Measurements from ENCODE around the gene LZTFL1.

LZTFL1 gene

DNA sequence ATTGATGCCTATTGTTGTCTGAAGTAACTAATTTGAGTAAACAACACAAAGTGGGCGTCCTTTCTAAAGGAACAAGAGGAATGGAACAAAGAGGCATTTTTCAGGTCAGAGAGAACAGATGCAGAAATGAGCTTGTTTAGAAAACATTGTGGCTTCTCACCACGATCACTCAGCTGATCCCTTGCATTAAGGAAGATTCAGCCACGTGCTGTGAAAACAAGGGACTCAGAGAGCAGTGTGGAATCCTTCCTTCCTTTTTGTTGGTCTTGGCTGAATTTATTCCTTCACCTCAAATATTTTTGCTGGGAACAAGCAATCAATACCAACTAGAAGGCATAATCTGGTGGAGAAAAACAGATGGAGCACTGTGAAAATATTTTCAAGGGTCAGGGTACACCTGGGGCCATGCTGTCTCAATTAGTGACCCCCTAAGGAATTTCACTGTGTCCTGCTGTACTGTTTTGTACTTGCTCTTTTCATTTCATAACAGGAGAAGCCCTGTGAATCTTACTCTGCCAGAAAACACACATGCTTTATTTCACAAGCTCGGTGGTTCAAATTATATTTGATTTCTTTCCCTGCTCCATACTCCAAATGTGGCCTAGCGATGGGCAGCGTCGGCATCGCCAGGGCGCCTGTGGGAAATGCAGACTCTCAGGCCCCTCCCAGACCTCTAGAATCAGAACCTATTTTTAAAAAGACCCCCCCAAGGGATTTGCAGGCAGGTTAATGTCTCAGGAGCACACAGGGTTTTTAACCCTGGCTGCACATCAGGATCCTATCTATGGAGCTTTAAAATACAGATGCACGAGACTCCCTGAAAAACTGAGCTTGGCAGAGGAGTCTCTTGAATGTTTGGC lies 34.0 kb downstream of the LZTFL1 start:
- FAIRE-seq, result no peak

DNA sequence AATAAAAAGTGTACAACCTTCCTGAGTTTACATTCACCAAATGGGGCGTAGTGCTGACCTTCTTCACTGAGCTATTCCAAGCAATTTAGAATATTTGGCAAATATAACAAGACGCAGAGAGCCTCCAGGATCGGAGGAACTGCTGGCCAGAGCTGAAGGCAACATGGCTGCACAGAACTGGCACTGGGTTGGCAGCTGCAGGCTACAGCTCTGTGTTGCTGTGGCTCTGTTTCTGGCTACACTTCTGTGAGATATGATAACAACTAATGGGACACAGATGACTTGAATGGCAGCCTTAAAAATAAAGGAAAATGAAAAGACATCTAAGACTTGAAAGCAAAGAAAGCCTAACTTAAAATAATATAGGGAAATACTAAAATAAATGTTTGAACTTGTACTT lies 34.8 kb downstream of the LZTFL1 start:
- no peak for FAIRE-seq

DNA sequence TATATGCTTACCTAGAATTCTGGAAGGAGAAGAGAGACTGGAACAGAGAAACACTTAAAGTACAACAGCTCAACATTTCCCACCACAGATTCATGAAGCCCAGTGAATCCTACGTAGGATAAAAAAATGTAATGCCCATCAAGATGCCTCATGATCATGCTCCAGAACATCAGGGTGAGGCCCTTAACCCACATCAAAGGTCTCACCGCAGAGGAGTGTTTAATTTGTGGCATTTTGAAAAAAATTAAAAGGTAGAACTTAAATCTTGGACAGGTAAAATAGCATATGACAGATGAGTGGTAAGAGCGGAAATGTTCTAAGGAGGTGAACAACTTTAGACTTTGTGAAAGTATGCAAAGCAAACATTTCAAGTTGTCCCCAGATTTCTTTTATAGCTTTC lies 35.8 kb downstream of the LZTFL1 start:
- FAIRE-seq, result no peak

DNA sequence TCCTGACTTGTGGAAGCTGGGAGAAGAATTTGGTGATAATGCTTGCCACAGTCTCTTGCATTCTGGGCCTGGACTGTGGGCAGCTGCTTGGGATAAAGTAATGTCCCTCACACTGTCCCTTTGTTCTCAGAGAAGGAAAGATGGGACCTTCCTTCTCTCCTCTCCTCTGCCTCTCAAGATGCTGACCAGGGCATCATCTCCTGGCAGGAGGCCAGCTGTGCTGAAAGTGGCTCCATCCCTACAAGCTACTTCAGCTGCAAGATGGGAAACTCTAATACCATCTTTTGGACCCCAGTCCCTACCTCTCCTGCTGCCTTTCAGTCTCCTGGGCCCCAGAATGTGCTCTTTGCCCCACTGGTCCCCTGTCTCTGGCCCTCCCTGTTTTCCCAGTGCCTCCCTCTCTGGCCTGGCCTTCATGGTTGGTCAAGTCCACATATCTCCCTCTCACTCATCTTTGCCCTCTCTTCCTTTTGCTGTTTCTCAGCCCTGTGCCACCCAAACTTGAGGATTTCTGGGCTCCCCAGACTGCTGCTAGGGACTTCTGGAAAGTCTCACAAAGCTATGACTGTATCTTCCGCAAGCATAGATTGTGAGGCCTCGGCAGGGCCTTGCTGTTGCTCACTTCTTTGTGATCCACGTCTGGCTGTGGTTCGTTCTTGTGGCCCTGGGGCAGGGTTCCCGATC lies 38.5 kb downstream of the LZTFL1 start:
- FAIRE-seq, result no peak

DNA sequence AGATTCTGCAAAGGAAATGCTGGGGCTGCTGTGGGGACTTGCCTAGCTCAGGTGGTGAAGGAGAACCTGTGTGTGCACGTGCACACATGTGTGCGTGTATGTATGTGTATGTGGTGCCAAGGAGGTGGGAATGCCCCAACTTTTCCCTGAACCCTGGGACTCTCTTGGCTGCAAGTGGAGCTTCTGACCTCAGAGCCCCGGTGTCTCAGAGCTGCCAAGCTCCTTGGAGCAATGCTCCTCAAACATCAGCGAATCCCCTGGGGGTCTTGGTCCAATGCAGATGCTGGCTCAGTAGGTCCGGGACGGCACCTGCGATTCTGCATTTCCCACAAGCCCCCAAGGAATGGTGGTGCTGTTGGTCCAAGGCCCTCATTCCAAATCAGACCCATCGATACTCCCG lies 39.8 kb downstream of the LZTFL1 start:
- no peak for FAIRE-seq

DNA sequence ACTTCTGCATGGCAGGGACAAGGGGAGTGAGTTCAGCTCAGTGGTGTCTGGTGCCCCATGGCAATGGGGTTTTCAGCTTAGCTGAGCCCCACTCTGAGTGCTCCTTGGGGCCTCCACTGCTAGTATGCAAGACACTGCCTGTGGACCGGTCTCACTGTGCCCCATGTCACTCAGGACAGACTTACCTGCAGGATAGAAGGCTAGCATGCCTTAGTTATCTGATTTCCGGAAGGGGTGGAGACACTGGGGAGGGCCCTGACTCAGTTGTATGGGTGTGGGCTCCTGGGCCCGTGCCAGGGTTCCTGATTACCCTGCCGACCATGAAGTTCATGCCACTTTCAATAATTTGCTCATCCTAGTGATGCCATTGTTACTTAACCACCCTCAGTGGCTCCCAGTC lies 41.3 kb downstream of the LZTFL1 start:
- no peak for FAIRE-seq

DNA sequence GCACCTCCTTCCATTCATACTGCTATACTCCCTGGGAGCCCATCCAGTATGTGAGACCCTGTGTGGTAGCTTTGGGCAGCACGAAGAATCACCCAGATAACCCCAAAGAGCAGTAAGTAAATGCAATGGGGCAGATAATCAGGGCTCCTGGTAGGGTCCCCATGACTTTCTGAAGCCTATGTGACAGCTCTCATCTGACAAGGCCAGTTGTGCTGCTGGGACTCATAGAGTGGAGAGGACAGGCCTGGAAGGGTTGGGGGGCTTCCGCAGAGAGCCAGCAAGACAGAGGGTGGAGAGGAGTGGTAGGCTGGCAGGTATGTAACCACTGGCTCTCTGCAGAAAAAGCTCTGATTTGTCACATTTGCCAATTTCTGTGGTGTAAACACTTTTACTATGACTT lies 42.3 kb downstream of the LZTFL1 start:
- FAIRE-seq, result no peak

DNA sequence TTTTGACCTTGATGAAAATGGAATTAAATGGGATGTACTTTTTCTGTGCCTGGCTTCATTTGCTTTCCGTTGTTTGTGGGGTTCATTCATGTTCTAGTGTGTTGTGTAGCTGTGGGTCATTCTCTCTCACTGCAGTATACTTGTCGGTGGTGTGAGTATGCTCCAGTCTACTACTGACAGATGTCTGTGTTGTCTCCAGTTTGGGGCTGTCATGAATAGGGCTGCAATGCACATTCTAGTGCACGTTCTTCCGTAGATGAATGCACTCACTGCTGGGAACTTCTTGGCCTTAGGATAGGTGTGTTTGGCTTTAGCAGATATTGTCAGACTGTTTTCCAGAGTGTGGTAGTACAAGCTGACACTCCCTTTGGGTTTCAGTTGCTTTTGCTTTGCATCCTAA lies 43.9 kb downstream of the LZTFL1 start:
- FAIRE-seq, result no peak

DNA sequence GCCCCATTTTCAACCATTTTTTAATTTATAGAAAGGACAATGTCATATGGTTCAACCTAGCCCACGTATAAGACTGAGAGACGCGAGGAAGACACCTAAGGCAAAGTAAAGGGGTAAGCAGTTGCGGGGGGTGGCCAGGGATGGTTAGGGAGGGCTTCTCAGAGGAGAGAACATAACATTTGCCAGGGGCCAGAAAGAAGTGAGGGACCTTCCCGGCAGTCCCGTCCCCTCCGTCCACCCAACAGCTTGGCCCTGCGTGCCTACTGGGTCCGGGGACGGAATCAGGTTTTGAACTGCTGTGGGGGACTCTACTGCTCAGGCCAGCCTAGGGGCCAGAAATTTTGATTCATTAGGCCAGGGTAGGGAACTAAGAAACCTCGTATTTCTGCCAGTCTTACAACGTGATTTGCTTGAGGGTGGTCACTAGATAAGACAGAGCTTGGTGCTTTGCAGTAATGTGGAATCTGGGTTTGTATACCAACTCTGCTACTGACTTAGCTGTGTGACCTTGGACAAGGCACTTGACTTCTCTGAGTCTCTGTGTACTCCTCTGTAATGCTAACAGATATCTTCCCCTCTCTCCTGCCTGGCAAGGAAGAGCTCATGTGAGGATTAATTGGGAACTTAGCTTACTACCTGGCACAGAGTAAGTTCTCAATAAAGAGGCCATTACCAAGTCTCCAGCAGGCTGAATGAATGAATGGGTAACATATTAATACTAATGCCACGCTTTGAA lies 44.8 kb downstream of the LZTFL1 start:
- no peak for FAIRE-seq

DNA sequence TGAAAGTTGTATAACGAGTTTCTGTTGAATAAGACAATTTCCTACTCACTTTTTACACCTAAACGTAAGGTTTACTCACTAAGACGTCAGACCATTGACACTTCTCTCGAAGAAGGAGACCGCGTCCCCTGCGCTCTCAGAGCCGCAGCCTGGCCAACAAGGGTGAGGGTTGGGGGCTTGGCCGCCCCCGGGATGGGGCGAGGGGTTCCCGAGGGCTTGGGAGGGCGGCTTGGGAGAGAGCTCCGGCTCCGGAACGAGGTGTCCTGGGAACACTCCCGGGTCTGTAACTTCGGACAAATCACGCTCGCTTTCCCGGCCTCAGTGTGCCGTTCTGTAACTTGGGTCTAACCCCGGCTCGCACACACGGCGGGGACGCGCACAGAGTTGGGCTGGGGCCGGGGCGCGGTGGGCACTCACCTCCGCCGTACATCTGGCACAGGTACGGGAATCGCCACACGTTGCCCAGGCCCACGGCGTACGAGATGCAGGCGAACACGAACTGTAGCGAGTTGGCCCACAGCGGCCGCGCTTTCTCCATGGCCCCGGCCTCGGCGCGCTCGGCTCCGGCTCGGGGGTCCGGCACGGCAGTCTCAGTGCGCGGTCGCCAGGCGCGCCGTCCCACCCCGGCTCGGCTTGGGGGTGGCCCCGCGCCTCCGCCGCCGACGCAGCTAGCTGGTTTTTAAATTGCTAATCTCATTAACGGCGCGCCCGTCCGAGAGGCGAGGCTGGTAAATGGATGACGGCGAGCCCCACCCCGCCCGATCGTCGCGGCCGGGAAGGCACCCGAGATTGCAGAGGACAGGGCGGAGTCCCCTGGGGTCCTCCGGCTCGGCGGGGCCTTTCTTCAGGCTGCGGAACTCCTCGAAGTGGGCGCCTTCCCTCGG lies 45.8 kb downstream of the LZTFL1 start, which contains the start of gene SLC6A20:
Gene SLC6A20 (minus strand): TSS at position 655 of the 884 bp plus-strand sequence. CDS start 117 bp downstream, at position 538.
- FAIRE-seq, result no peak

DNA sequence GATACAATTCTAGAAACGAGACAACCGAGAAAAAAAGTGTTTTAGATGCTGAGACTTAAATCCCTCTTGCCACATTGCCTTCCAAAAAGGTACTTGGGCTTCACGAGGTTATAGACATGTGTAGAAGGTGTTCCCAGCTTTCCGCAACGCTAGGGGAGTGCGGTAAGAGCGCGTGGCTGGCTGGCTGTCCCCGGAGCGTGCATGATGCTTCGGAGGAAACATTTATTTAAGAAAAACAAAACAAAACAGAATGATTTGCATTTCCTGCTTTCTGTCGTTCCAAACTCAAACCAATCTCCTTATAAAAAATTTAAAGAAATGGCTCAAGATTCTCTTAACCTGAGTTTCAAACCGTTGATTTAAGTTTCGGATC lies 46.4 kb downstream of the LZTFL1 start:
- no peak for FAIRE-seq

DNA sequence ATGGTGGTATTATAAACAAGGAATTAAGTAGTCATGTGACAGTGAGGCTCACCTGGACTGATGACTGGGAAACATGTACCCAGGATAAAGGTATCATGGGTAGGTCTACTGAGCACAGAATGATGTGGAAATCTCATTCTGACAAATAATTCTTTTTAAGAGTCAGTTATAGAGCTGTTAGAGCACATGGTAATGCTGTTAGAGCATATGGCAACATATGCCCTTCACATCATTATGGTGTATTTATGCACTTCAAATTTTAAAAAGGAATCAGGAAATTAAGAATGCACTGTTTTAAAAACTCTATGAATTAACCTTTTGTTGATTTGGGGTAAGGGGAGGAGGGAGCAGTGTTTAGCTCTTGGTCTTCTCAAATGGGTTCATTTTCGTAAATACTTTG lies 47.3 kb downstream of the LZTFL1 start:
- no peak for FAIRE-seq

DNA sequence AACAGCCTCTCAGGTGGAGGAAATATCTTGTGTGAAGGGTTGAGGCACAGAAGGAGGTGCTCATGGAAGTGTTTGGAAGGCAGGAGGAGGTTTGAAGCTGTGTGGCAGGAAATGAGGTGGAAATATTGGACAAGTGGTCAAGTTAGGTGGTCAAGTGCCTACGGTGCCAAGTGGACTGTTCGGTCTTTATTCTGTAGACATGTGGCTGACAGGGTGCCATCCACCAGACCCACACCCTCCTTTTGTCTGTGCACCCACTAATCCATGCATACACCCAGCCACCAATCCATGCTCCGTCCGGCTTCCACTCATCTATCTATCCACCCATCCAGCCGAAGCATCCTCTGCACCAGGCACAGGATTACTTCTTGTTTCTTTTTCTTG lies 47.8 kb downstream of the LZTFL1 start:
- FAIRE-seq, result no peak

DNA sequence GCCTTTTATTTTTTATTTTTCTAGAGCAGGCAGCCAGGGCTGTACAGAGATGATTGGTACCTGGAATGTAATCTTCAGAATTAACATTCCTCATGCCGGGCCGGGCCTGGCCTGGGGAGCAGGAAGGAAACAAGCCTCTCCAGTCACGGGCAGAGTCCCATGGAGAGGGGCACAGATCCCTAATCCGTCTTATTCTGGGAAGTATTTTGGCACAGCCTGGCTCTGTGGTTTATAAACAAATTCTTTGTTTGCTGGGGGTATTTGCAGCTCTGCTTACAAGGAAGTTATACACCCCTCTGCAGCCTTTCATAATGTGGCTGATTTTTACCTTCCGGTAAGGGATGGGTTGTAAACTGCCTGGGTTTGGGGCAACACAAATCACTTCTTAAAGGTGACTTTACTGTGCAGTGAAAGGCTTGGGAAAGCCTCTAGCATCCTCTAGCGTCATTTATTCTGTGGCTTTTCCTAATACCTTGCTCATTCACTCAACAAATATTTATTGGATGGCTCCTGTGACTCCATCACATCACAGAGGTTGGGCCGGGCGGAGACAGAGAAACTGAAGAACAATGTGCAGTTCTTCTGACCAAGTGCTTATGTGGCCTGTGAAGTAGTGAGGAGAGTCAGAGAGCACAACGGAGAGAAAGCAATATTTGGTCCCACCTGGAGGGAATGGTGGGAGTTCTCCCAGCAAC lies 48.3 kb downstream of the LZTFL1 start:
- FAIRE-seq, result no peak

DNA sequence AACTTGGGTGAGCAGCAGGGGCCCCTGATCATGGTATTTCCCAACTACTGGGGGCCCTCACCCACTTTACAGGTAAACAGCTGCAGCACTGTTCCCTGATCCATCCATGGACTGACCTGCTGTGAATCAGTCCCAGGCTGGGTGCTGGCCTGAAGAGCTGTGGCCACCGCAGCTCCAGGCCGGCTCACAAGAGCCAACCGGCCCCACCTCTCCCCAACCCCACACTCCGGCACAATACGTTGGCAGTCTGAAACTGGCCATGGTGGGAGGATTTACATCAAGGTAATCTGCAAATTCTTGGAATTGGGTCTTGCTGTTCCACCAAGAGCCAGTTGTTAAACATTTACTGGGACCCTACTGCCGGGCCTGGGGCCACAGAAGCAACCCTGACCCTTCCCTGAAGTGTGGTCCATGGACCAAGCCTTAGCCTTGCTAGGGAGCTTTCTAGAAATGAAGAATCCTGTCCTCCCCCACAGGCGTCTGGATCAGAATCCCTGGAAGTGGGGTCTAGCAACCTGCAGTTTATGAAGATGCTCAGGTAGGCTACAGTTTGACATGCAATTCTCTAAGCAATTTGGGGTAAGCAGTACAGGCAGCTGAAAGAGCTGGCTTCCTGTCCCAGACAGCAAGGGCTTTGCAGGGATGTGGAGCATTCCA lies 49.3 kb downstream of the LZTFL1 start:
- FAIRE-seq, result no peak

DNA sequence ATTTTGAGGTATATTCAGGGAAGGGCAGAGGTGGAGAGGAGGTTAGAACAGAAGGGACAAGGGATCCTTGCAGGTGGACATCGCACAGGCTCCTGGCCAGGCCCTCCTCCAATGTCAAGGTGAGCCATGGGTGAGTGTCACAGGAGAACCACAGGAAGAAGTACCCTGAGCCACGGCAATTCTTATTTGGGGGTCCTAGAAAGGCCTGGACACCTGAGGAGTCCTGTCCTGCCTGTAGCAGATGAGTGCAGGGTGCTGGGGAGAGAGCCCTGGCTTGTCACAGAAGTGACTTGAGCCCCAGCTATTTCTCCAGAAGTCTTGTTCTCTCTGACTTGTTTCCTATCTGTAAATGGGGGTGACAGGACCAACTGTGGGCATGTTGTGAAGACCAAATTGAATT lies 49.9 kb downstream of the LZTFL1 start:
- no peak for FAIRE-seq

DNA sequence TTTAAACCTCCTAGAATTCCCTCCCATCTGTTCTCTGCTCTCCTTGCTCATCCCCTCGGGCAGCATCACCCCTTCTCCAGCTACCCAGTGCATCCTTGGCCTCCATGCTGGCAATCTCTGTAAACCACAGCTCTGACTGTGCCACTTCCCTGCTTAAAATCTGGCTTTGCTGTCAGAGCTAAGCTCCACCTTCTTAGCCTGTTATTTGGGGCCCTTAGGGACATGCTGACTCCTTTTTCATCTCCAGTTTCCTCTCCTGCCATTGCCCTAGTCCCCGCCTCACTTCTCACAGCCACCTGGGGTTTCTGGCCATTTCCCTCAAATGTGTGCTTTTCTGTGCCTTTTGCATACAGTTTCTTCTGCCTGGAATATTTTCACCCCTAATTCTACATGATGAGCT lies 51.3 kb downstream of the LZTFL1 start:
- no peak for FAIRE-seq

DNA sequence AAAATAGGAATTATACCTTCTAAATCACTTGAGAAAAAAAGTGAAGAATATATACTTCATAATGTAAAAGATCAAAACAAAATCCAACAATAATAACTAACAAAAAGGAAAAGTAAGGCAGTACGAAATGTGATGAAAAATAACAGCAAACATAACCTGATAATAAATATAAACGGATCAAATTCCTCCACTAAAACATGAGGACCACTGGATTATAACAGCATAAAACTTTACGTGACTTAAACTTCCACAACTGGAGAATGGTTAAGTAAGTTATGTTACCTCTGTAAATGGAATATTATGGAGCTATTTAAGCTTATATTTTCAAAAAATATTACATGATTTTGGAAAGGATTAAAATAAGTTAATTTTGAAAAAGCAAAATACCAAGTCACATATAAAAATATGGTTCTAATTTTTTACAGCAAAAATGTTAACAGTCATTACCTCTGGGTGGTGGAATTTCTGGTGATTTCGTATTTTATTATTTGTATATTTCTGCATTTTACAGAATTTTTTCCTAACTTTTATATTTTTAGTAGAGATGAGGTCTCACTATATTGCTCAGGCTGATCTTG lies 52.6 kb downstream of the LZTFL1 start:
- FAIRE-seq, result no peak

DNA sequence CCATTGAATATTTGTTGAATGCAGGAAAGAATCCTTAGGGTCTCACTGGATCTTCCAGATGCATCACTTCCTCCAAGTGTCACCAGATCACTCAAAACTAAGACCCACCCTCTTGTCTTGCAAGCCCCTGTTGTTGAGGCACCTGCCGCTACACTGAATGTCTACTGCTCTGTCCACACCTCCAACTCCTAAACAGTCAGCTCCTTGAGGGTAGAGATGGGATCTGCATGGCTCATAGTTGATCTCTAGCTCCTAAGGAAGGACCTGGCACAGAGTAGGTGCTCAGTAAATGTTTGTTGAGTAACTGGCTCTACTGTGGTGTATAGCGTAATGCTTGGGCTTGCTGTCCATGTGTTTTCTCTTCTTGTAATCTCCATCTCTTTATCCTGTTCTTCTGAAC lies 54.4 kb downstream of the LZTFL1 start:
- FAIRE-seq, result no peak

DNA sequence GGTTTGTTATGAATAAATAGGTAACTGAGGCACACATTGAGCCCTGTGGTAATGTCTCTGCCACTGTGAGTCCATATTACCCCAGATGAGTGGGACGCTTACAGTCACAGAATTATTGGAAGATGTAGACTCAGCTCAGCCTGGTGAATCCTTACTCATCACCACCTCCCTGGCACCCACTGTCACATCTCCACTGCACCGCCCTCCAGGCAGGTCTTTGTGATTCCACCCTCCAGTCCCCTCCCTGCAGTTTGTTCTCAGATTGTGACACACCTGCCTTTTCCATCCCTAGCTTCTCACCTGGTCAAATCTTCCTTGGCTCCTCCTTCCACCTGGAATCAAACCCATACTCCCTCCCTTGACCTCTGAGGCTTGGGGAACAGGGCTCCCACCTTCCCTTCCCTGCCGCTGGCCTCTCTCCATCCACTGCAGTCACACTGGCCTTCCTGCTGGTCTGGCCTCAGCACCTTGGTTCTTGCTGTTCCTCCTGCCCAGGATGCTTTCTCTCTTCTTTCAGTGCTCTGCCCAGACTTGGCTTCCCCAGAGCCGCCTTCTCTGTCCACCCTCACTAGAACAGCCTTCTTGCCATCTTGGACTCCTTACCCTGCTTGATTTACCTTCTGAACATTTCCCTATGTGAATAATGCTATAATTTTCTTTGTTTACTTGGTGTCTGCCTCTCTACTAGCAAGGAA lies 55.0 kb downstream of the LZTFL1 start:
- FAIRE-seq, result no peak
